Measurements from ENCODE around the gene LAPTM4A.

The LAPTM4A gene

DNA sequence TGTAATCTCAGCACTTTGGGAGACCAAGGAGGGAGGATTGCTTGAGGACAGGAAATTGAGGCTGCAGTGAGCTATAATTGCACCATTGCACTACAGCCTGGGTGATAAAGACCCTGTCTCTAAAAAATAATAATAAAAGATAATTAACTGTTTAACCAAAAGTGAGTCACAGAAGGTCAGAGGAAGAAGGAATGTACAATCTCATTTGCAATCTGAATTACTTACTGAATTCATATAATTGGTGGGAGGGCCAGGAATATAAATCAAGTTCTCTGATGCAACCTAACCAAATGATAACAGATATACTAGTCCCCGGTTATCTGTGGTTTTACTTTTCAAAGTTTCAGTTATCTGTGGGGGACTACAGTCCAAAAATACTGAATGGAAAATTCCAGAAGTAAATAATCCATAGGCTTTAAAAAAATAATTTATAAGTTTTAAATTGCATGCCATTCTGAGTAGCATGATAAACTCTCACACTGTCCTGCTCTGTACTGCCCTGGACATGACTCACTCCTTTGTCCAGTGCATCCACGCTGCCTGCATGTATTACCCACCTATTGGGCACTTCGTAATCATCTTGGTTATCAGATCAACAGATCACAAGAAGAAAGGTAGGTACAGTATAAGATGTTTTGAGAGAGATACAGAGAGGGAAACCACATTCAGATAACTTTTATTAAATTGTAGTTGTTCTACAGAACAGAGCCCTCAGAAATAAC is 26.2 kb downstream of the LAPTM4A start:
- DNase-seq (ENCODE audit: low read depth in 2 of 2, low spot score in 1 of 2): no peak

DNA sequence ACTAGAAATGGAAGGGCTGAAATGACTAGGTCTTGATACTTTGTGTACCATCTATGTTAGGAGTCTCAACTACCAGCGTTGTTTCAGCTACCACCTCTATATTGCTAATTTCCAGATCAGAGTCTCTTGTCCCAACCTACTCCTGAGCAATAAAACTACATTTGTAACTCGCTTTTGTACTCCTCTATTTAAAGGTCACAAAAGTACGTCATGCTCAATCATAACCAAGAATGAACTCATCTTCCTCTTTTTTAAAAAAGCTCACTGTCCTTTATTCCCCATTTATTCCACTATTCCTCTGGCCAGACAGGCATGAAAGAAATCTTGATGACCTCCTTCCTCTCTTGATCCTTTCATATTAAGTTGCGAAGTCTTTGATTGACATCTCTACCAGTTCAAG is 27.7 kb downstream of the LAPTM4A start:
- DNase-seq (ENCODE audit: low read depth in 2 of 2, low spot score in 1 of 2): no peak

DNA sequence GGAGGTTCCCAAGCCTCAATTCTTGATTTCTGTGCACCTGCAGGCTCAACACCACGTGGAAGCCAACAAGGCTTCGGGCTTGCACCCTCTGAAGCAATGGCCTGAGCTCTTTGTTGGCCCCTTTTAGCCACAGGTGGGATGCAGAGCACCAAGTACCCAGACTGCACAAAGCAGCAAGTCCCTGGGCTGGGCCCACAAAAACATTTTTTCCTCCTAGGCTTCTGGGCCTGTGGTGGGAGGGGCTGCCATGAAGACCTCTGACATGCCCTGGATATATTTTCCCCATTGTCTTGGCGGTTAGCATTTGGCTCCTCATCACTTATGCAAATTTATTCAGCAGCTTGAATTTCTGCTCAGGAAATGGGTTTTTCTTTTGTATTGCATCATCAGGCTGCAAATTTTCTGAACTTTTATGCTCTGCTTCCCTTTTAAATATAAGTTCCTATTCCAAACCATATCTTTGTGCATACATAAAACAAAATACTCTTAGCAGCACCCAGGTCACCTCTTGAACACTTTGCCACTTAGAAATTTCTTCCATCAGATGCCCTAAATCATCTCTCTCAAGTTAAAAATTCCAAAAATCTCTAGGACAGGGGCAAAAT is 29.9 kb downstream of the LAPTM4A start:
- no peak for DNase-seq (ENCODE audit: low read depth in 2 of 2, low spot score in 1 of 2)

DNA sequence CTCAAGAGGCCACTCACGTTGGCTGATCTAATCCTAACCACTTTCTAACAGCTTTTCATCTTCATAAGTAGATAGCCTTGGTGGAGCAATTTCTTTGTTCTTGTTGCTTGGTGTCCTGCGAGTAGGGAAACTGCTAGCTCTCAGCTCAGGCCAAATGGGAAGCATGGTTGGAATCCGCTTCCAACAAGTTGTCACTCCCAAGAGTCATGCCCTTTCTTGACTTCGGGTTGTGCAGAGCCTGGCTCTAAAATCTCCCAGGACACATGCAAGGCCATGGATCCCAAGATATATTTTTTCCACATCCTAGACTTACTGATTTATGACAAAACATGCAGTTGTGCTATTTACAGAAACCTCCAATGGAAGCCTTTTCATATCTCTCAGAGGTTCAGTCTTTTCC is 31.7 kb downstream of the LAPTM4A start:
- no peak for DNase-seq (ENCODE audit: low read depth in 2 of 2, low spot score in 1 of 2)

DNA sequence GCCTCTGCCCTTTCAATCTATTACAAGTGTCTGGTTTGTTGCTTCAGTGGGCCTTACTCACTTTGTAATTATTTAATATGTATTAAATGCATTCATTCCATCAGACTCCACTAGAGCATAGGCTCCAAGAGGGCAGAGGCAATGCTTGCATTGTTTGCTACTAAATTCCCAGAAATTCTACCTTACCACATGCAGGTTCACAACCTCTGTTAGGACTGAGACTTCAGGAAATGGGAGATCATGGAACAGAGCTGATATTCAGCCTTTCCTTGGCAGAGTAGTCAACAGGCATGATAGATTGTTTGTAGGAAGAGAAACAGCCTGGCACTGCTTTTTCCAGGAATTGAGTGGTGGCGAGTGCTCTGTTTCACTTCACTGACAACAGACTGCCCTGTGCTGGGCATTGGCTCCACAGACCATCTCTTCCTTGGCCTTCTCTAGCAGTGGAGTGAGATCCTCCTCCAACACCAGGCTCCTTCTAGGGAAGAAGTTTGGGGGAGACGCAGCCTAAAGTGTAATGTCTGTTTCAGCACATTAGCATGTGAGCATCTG is 32.8 kb downstream of the LAPTM4A start:
- DNase-seq (ENCODE audit: low read depth in 2 of 2, low spot score in 1 of 2): no peak

DNA sequence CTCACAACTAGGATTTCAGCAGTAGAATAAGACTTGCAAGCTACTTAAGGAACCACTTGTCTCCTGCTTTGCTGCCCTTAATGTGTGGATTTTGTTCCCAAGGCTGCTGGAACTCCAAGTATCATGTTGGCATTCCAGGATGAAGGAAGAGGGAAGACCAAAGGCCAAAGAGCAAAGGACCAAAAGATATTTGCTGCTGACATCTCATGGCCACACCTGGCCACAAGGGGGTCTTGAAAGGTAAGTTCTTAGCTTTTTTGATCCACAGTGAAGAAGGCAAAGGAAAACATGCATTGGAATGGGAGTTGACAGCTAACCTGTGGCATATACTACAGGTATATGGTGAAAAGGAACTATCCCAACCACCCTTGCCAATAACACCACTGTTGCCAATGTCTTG is 35.1 kb downstream of the LAPTM4A start:
- DNase-seq (ENCODE audit: low read depth in 2 of 2, low spot score in 1 of 2): no peak

DNA sequence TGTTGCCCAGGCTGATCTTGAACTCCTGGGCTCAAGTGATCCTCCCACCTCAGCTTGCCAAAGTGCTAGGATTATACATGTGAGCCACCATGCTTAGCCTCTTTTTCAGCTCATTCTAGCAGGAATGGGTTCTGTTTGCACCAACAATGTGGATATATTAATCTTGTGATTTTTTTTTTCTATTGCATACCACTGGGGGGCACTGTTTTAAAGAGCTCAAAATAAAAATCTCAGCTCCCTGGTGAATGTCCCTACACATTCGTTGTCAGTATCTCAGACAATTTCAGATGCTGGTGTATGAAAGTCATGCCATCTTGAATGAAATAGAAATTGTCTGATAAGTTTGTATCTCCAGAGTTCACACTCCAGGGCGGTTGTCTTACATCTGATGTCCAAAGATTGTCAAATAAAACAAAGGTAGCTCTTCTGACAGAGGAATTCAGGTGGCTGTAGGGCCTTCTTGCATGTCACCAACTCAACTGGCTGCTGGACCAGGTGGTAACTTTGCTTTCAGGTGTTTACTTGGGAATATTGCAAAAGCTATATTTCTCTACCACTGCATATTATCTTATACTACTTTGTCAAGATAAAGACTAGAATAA is 35.8 kb downstream of the LAPTM4A start:
- DNase-seq (ENCODE audit: low read depth in 2 of 2, low spot score in 1 of 2): no peak

DNA sequence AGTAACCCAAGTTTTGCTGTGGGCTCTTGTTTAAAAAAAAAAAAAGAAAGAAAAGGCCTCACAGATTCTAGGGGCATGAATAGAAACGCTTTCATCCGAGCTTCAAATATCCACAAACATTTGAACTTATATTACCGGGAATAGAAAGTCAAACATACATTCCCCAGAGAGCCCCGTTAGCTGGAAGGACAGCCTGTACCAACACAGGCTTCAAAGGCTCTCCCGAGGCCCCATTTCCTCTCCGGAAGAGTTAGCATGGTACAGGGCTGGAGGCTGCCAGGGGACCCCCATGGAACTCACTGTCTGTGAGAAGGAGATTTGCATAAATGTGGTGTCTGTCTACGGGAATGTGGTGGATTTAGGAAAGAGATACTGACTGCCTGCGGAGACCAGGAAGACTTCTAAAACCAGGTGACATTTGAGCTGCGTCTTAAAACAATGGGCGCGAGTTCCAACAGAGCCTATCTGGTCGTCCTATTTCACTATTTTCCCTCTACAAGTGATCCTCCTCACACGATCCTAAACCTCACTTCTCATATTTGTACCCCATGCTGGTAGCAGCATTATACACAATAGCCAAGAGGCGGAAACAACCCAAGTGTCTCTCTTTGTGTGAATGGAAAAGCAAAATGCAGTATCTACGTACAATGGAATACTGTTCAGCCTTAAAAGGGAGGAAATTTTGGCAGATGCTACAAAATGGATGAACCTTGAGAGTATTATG is 38.1 kb downstream of the LAPTM4A start:
- no peak for DNase-seq (ENCODE audit: low read depth in 2 of 2, low spot score in 1 of 2)

DNA sequence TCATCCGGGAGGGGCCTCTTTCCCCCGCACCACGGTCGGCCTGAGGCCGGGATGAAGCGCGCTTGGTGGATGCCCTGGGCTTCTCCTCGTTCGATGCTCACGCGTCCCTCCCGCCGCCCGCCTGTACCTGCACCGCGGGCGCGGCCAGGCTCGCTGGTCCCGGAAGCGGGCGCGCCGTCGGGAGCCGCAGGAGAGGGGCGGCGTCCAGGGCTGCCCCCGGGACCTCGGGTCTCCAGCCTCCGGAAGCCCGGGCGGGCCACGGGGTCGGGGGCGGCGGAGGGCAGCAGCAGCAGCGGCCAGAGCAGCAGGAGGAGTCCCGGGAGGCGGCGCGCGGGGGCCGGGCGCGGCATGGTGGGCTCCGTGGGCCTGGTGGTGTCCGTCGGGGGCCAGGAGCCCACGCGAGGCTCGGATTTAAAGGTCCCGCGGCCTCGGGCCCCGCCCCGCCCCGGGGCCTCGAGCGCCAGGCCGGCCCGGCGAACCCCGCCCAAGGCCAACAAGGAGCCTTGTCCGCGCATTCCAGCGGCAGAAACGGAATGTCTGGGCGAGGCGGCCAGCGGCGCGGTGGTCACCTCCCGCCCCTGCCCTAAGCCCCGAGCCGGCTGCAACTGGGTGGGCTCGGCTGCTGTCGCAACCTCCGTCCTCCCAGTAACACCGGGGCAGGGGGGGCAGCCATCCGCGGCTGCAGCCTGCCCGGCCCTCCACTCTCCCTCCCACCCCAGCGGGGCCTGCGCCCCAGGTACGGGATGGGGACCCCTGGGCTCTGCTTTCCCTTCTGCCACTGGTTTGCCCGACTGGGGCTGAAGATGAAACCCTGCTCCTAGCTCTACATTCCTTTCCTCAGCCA is 38.9 kb downstream of the LAPTM4A start, which contains the start of gene MATN3:
Gene MATN3, minus strand, starts transcription at position 387 of the 844 bp plus-strand sequence. Its CDS starts 37 bp downstream, at position 350.
- DNase-seq (ENCODE audit: low read depth in 2 of 2, low spot score in 1 of 2): no peak

DNA sequence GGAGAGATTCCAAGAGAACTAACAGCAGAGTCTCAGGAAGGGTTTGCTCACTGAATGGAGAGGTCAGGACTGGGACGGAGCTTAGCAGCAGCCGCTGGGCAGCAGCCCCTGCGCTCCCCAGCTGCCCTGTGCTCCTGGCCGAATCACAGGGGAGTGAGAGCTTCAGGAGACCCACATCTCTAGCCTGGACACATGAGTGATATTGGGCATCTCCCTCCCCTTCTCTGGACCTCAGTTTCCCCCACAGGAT is 39.5 kb downstream of the LAPTM4A start:
- DNase-seq (ENCODE audit: low read depth in 2 of 2, low spot score in 1 of 2): no peak

DNA sequence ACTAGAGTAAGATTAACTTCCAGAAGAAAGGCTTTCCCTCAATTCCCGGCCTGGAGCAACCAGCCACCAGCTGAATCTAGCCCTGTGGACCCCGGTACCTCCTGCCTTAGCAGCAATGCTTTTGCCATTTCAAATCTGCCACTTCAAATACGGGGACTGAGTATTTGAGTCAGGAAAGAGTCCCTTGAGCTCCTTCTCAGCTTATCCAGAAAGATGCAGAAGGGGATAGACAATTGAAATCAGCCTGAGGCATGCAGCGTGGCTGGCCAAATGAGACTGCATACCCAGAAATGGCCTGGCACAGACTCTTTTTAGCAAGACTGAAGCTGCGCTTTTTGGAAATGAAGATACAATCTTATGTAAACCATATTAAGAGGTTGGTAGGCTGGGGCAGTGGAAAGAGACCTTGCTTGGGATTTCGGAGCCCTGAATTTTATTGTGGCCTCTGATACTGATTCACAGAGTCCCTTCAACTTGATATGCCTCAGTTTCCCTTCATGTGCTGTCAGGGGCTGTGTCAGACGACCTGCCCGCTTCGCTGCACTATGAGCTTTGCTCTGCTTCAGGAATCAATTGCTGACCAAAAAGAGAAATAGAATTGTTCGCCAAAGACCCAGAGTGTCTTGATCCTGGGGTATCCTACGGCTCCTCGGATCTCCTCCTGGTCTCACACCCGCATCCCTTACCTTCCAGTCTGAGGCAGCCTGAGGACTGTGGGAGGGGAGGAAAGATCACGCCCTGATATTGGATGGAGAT is 40.0 kb downstream of the LAPTM4A start:
- DNase-seq (ENCODE audit: low read depth in 2 of 2, low spot score in 1 of 2): no peak

DNA sequence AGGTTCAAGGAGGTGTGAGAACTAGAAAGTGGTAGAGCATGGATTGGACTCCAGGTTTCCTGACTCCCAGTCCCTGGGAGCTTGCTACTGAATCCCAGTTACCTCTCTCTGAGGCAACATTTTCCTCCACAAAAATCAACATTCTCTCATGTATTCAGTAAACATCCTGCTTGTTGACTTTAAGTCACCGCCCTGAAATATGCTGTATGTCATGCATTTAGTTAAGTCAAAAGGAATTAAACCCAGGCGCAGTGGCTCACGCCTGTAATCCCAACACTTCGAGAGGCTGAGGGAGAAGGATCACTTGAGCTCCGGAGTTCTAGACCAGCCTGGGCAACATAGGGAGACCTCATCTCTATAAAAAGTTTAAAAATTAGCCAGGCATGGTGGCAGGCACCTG is 42.7 kb downstream of the LAPTM4A start:
- DNase-seq (ENCODE audit: low read depth in 2 of 2, low spot score in 1 of 2): no peak

DNA sequence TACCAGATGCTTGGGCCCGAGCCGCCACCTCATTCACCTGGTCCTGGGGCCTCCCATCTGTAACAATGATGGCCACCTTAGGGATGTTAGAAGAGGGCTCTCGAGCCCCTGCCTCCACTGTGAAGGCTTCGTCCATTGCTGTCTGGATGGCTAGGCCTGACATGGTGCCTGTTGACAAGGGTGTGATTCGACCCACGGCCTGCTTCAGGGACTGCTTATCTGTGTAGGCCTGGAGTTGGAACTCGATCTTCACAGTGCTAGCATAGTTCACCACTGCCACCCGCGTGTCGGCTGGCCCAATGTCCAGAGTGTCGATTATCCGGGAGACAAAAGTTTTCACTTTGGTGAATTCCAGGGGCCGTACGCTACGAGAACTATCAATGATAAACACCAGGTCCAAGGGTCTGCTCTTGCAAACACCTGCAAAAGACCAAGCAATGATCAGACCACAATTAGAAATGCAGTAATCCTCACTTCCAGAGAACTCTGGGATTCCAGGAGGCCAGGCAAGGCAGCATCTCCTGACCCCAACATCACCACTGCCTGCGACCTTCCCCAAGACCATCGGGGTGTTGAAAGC is 45.4 kb downstream of the LAPTM4A start:
- no peak for DNase-seq (ENCODE audit: low read depth in 2 of 2, low spot score in 1 of 2)

DNA sequence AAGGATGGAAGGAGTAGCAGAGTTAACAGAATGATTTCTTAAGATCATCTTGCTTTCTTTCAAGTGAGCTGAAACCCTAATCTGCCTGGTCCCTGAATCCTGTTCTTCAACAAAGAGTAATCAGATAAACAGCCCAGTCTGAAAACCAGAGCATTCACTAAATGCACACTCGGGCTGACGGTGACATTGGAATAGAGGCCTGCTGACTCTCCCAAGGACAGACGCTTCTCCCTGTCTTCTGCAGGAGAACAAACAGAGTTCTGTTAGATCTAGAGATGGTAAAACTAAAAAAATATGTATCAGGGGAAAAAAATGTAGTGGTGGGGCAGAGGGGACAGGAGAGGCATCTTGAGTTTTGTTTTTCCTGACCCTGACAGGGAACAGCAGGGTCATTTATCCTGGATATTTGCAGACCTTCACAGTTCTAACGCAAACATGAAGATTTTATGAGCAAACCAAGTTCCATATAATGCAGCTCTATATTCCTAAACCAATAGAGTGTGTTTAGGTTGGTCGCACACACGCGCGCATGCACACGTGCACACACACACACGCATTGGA is 46.3 kb downstream of the LAPTM4A start:
- DNase-seq (ENCODE audit: low read depth in 2 of 2, low spot score in 1 of 2): no peak

DNA sequence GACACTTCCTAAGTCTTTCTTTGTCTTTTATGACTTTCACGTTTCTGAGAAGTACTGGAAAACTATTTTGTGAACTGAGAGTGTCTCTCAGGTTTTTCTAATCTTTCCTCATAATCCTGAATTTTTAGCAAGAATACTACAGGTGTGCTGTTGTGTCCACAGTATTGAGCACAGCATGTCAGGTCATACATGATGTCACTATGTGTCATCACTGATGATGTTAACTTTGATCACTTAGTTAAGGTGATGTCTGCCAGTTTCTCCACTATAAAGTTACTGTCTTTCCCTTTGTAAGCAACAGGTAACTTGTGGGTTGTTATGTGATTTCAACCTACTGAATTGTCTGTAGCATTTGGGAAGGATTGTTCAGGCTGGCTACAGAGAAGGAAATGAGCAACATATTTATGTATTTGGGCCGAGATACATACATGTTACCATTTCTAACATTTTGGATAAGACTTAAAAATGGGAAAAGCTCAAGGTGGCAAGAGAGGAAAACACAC is 50.0 kb downstream of the LAPTM4A start:
- DNase-seq (ENCODE audit: low read depth in 2 of 2, low spot score in 1 of 2): no peak

DNA sequence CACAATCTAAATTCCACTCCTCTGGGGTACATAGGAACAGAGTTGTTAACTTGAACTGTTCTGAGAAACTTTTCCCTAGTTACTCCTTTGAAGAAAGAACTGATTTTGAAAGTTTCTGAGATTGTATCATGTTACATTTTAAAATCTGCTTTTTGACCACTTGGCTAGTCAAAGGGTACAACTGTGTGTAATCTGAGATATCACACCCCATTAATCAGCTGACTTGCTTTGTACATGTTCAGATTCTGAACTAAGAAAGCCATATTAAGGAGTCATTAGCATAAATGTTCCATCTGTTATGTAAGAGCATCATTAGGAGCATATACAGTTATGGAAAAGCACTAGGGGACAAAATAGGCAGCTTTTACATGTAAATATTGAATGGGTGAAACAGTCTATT is 57.7 kb downstream of the LAPTM4A start:
- no peak for DNase-seq (ENCODE audit: low read depth in 2 of 2, low spot score in 1 of 2)

DNA sequence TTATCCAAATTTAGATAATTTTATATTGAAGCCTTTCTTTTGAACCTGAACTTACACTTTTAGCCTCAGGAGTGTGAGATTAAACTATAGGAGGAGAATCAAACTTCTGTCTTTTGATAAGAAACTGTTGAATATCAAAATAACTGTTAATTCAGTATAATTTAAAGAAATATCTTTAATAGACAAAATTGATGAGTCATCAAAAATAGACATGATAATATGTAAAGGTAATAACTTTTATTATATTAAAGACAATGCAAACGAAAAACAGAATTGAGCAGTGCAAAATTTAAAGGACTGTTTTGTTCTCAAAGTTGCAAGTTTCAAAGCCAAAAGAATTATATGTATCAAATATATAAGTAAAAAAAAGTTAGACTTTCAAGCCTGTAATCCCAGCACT is 59.5 kb downstream of the LAPTM4A start:
- no peak for DNase-seq (ENCODE audit: low read depth in 2 of 2, low spot score in 1 of 2)

DNA sequence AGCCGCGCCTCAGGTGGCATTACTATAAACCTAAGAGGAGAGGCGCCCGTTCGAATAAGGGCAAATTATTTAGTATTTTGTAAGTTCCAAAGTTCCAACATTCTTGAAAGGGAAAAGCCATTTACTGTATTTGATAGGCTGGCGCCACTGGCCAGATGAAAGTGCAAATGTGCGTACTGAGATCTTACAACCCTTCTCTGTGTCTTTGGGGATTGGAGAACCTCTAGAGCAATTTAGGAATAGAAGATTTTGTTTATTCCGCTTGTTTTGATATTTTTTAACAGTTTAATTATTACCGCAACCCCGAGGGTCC is 61.1 kb downstream of the LAPTM4A start:
- no peak for DNase-seq (ENCODE audit: low read depth in 2 of 2, low spot score in 1 of 2)

DNA sequence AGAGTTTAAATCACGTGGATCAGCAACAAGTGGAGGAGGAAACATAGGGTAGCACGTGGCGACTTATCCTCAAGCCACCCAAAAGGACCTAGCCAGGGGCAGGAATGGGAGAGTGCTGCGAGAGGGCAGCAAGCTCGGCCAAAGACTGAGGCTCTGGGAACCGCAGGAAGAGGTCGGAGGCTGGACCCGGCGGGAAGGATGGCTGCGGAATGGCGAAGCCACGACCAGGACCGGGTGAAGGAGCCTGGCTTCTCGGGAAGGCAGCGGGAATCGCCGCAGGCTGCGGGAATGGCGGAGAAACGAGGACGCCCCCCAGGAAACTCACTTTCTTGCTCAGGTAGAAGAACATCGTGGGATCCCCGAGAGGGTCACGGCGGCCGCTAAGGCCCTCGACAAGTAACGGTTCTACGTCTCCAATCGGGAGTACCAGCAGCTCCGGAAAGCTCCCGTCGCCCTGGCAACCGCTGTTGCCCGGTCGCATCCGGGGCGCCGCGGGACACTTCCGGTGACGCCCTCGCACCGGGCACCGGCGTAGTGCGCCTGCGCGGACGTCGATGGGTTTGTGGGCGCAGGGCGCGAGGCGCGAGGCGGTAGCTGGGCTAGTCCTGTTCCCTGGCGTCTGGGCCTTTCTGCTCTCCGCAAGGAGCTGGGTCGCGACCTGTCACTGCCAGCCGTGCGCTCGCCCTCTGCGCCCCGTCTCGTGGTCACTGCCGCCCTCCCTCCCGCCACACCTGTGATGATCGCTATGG is 61.6 kb downstream of the LAPTM4A start, which contains the start of gene WDR35:
Gene WDR35, minus strand, starts transcription at position 439 of the 749 bp plus-strand sequence. Its CDS starts 90 bp downstream, at position 349.
- peak; percentile 77 to 88 for DNase-seq (ENCODE audit: low read depth in 2 of 2, low spot score in 1 of 2)

Measured in stimulated activated CD8-positive, alpha-beta memory T cell treated with anti-CD3 and anti-CD28 coated beads, Interleukin-4, amount 100 ng/mL, for 1 hour (primary cell).